Motor neuron (in vitro differentiated cells): ENCODE measurements around the gene PNMT. TPM values are rescaled to one million over a fixed set of nuclear protein-coding genes. Genes with fewer than 3 reads are reported as not detected.

ENCODE experiments used
- total RNA-seq, 8 experiments: library from RNA; unstranded; fragments of 300-600 nt; gene quantifications; 2 replicates each; pipeline versions ENCODE4 v1.2.3 to v1.2.4, GENCODE V29; 2022

Gene PNMT
- total RNA-seq, 8 experiments from 2014 or later = 0.27 to 1.1 (median 0.87) TPM; not detected in 2

Other genes with a start within 250 kb of the PNMT start
- 10 to 100 TPM; 20.1 to 54.8 (median 28.2) TPM for gene MED1, start 217.2 kb upstream of the PNMT start, total RNA-seq
- 10 to 100 TPM; 21.7 to 82.3 (median 32.2) TPM for gene CDK12, start 207.0 kb upstream of the PNMT start, total RNA-seq
- under 1 TPM; 0.05 to 1.00 (median 0.13) TPM for gene NEUROD2, start 60.5 kb upstream of the PNMT start, total RNA-seq
- 1 to 10 TPM in 4 of 8 experiments, under 1 TPM in 4; 0.38 to 7.8 (median 0.91) TPM for gene PPP1R1B, start 41.5 kb upstream of the PNMT start, total RNA-seq
- gene STARD3, start 31.3 kb upstream of the PNMT start, total RNA-seq = 10 to 100 TPM; 22.8 to 39.8 (median 29.6) TPM
- gene TCAP, start 3.1 kb upstream of the PNMT start, total RNA-seq = 1 to 10 TPM in 6 of 8 experiments, under 1 TPM in 2; 0.27 to 2.8 (median 1.2) TPM
- 10 to 100 TPM in 4 of 8 experiments, 1 to 10 TPM in 4; 4.6 to 16.6 (median 8.1) TPM for gene PGAP3, start 19.6 kb downstream of the PNMT start, total RNA-seq
- gene ERBB2, start 31.6 kb downstream of the PNMT start, total RNA-seq = 10 to 100 TPM in 7 of 8 experiments, 1 to 10 TPM in 1; 7.0 to 54.7 (median 15.9) TPM
- gene MIEN1, start 62.1 kb downstream of the PNMT start, total RNA-seq = 10 to 100 TPM; 27.2 to 59.3 (median 40.5) TPM
- 1 to 10 TPM in 4 of 8 experiments, under 1 TPM in 1, not detected in 3; 0.83 to 2.6 (median 1.8) TPM for gene GRB7, start 69.5 kb downstream of the PNMT start, total RNA-seq
- 1 to 10 TPM in 1 of 8 experiments, under 1 TPM in 6, not detected in 1; under 0.01 to 1.7 (median 0.19) TPM for gene IKZF3, start 195.9 kb downstream of the PNMT start, total RNA-seq
- under 1 TPM in 1 of 8 experiments, not detected in 7; 0.14 TPM for gene ZPBP2, start 199.7 kb downstream of the PNMT start, total RNA-seq